K562 (cell line): Measurements from ENCODE around the gene LRP1B. TPM values are rescaled to one million over a fixed set of nuclear protein-coding genes. Genes with fewer than 3 reads are reported as not detected.

ENCODE experiments used
- ATAC-seq: fragments of 200-7000 bp; cut with Tn5 transposase; 3 replicates; pipeline ENCODE4 v1.9.1; 2020; ENCODE audit warnings: moderate library complexity
- BruUV-seq: library from RNA; stranded (reverse); fragments of 400-500 nt; replicated peaks from 2 replicates; lab custom pipeline; 2021; lab: Mats Ljungman, UMichigan
- CTCF ChIA-PET: fragments of 300-600 bp; formaldehyde crosslinking; extraction: SDS; loops from one replicate; lab custom pipeline; 2021; ENCODE audit warnings: low intra/inter-chr PET ratio; lab: Yijun Ruan, JAX
- POLR2A ChIA-PET: fragments of 300-600, 350-650 bp; sonication (Branson Sonifier 250); formaldehyde crosslinking; extraction: SDS; loops from one replicate; lab custom pipeline; 2021; ENCODE audit warnings: antibody characterized with exemption, inconsistent platforms; lab: Yijun Ruan, JAX
- DNase-seq, 4 experiments: peaks; one replicate each; pipeline versions ENCODE4 v3.0.0 to v3.0.0-alpha.2; 2011 to 2018; ENCODE audit warnings: low spot score in 3 of 4, mixed read lengths in 3 of 4; ENCODE audit errors: extremely low read depth in 1 of 4
- FAIRE-seq: peaks from 2 replicates; lab custom pipeline; 2011; peaks lifted over from hg19 to GRCh38; lab: Jason Lieb, UNC
- H2AFZ ChIP-seq: 2 replicates; pipeline ENCODE4 v1.6.0; 2011; ENCODE audit warnings: low read depth, low read length, control low read depth, inconsistent platforms
- H3K27ac ChIP-seq: fragments of 200-600 bp; 3 replicates; pipeline ENCODE4 v1.8.0; 2011; ENCODE audit warnings: low read depth, mild to moderate bottlenecking, control low read depth, inconsistent platforms, low read length, moderate library complexity, mixed read lengths; ENCODE audit errors: extremely low read depth
- H3K27me3 ChIP-seq, 2 experiments: fragments of 300-600 bp in 1 of 2; 2 replicates in 1 of 2; 3 replicates in 1 of 2; pipeline versions ENCODE4 v1.6.0 to v1.8.0; 2011; ENCODE audit warnings: inconsistent platforms in 2 of 2, low read length in 2 of 2, mild to moderate bottlenecking in 1 of 2, mixed read lengths in 1 of 2, moderate library complexity in 1 of 2; ENCODE audit not compliant: control insufficient read depth in 2 of 2, insufficient read depth in 2 of 2
- H3K36me3 ChIP-seq: fragments of 300-600 bp; 3 replicates; pipeline ENCODE4 v1.8.0; 2011; ENCODE audit warnings: mild to moderate bottlenecking, low read length, inconsistent platforms; ENCODE audit not compliant: control insufficient read depth, insufficient read depth
- H3K4me1 ChIP-seq, 2 experiments: fragments of 200-600 bp in 1 of 2; replicated peaks in 1 of 2; 2 replicates in 1 of 2; 3 replicates in 1 of 2; pipeline versions ENCODE4 v1.5.1 to v1.8.0; 2011; ENCODE audit warnings: inconsistent platforms in 2 of 2, low read length in 2 of 2, mild to moderate bottlenecking in 1 of 2, mixed read lengths in 1 of 2, moderate library complexity in 1 of 2; ENCODE audit not compliant: control insufficient read depth in 2 of 2, insufficient read depth in 2 of 2
- H3K4me2 ChIP-seq: 2 replicates; pipeline ENCODE4 v1.6.1; 2011; ENCODE audit warnings: low read length, control low read depth, inconsistent platforms, mixed read lengths; ENCODE audit not compliant: insufficient read depth
- H3K4me3 ChIP-seq: fragments of 200-600 bp; sonication (generic), shearing (Covaris generic); 2 replicates; pipeline ENCODE4 v1.5.1; 2016; ENCODE audit warnings: control low read depth, inconsistent platforms
- H3K79me2 ChIP-seq: fragments of 200-600 bp; 3 replicates; pipeline ENCODE4 v1.8.0; 2011; ENCODE audit warnings: low read length, inconsistent platforms; ENCODE audit not compliant: control insufficient read depth, insufficient read depth
- H3K9ac ChIP-seq, 2 experiments: 2 replicates each; pipeline versions ENCODE4 v1.6.0 to v1.6.1; 2011; ENCODE audit warnings: low read depth in 2 of 2, low read length in 2 of 2, control low read depth in 1 of 2, inconsistent platforms in 1 of 2, mild to moderate bottlenecking in 1 of 2, mixed read lengths in 1 of 2; ENCODE audit not compliant: insufficient read depth in 1 of 2
- H3K9me1 ChIP-seq: one replicate; pipeline ENCODE4 v1.6.0; 2011; ENCODE audit warnings: inconsistent platforms, mild to moderate bottlenecking, low read length, moderate library complexity; ENCODE audit not compliant: control insufficient read depth, insufficient read depth
- H3K9me3 ChIP-seq: replicated peaks from 2 replicates; pipeline ENCODE4 v1.5.1; 2011; ENCODE audit warnings: low read depth, low read length, inconsistent platforms; ENCODE audit not compliant: control insufficient read depth, insufficient read depth
- H4K20me1 ChIP-seq: replicated peaks from 2 replicates; pipeline ENCODE4 v1.6.1; 2011; ENCODE audit warnings: low read length, inconsistent platforms, mixed read lengths; ENCODE audit not compliant: control insufficient read depth, insufficient read depth
- AFF4 ChIP-seq: sonication (generic); formaldehyde crosslinking; IDR thresholded peaks from 2 replicates; pipeline ENCODE4 v1.8.0; 2023; ENCODE audit warnings: mild to moderate bottlenecking, missing genetic modification reagents
- CREM ChIP-seq: IDR thresholded peaks from 2 replicates; pipeline ENCODE4 v1.6.1; 2014; ENCODE audit warnings: antibody characterized with exemption, low read depth
- DDX20 ChIP-seq: fragments of 450-650 bp; IDR thresholded peaks from 2 replicates; pipeline ENCODE4 v1.6.1; 2016; ENCODE audit warnings: missing genetic modification characterization, low read depth, mild to moderate bottlenecking, missing compliant biosample characterization, moderate library complexity
- ETV1 ChIP-seq: fragments of 450-650 bp; conservative IDR thresholded peaks from 2 replicates; pipeline ENCODE4 v1.6.1; 2016; ENCODE audit warnings: missing genetic modification characterization, control low read depth, low read depth, missing compliant biosample characterization
- ETV5 ChIP-seq: sonication (generic); formaldehyde crosslinking; IDR thresholded peaks from 2 replicates; pipeline ENCODE4 v1.4.0; 2020; ENCODE audit warnings: low read depth, mild to moderate bottlenecking, missing genetic modification reagents
- EZH2 ChIP-seq: IDR thresholded peaks from 2 replicates; pipeline ENCODE4 v1.6.1; 2012; ENCODE audit warnings: low read depth, mild to moderate bottlenecking, inconsistent platforms, low read length, borderline replicate concordance
- HNRNPH1 ChIP-seq: fragments of 200-400 bp; formaldehyde crosslinking; optimal IDR thresholded peaks from 2 replicates; pipeline ENCODE3; 2017; ENCODE audit warnings: low read depth, mild to moderate bottlenecking, low read length, moderate library complexity
- MAZ ChIP-seq, 2 experiments: fragments of 450-650 bp in 1 of 2; sonication (generic) in 1 of 2; formaldehyde crosslinking; IDR thresholded peaks in 1 of 2; conservative IDR thresholded peaks in 1 of 2; 2 replicates each; pipeline versions ENCODE4 v1.4.0 to v1.5.0; 2020; ENCODE audit warnings: mild to moderate bottlenecking in 1 of 2, missing genetic modification reagents in 1 of 2
- POLR2AphosphoS5 ChIP-seq: IDR thresholded peaks from 2 replicates; pipeline ENCODE4 v1.6.1; 2011; ENCODE audit warnings: mild to moderate bottlenecking, low read depth, low read length, moderate library complexity; ENCODE audit not compliant: control insufficient read depth, insufficient read depth
- SMAD3 ChIP-seq: fragments of 450-650 bp; formaldehyde crosslinking; conservative IDR thresholded peaks from 2 replicates; pipeline ENCODE4 v1.4.0; 2020; ENCODE audit warnings: mild to moderate bottlenecking
- TAL1 ChIP-seq: fragments of 450-650 bp; IDR thresholded peaks from 2 replicates; pipeline ENCODE4 v1.6.1; 2016; ENCODE audit warnings: mild to moderate bottlenecking
- ZNF280B ChIP-seq: fragments of 250-450 bp; sonication (Bioruptor Pico); IDR thresholded peaks from 2 replicates; pipeline ENCODE4 v1.5.1; 2021; ENCODE audit warnings: mild to moderate bottlenecking
- ZNF316 ChIP-seq: fragments of 450-650 bp; IDR thresholded peaks from 2 replicates; pipeline ENCODE4 v1.6.1; 2016
- WGBS: fragments of 100-300 bp; shearing (Covaris generic); methylation state at CpG from one replicate; pipeline ENCODE4 v1.1.6; 2016; ENCODE audit warnings: low coverage, mixed read lengths; ENCODE audit not compliant: insufficient coverage; ENCODE audit errors: missing lambda C conversion rate; 5-methylcytosine and 5-hydroxymethylcytosine counted together
- in situ Hi-C: fragments of 300-500 bp; cut with MboI; formaldehyde crosslinking; loops from 4 replicates; pipeline ENCODE4 v1.15.0; 2018; ENCODE audit warnings: inconsistent platforms, mixed read lengths
- intact Hi-C: fragments of 100-400 bp; cut with micrococcal nuclease; formaldehyde crosslinking; loops from 2 replicates; pipeline ENCODE4 v1.14.2; 2022
- polyA plus RNA-seq, 8 experiments: library from polyadenylated mRNA; depleted of rRNA in 4 of 8; stranded (reverse) in 5 of 8; unstranded in 3 of 8; fragments of >200 nt; fragmentation: Nextera tagmentation in 2 of 8; fragmentation: Illumina TruSeq in 1 of 8; extraction: Ambion mirVana in 2 of 8; extraction: Trizol in 1 of 8; gene quantifications; 2 replicates each; pipeline versions ENCODE4 v1.2.1 to v1.2.3, GENCODE V29; 2011 to 2014; ENCODE audit warnings: inconsistent platforms in 1 of 8, missing spikeins in 1 of 8
- total RNA-seq, 7 experiments: library from RNA; depleted of rRNA in 6 of 7; stranded (reverse); fragments of >200 nt in 6 of 7; fragmentation: Illumina TruSeq in 2 of 7; extraction: Trizol in 2 of 7; gene quantifications; 2 replicates each; pipeline versions ENCODE4 v1.2.1 to v1.2.3, GENCODE V29; 2011 to 2021; ENCODE audit warnings: low replicate concordance in 1 of 7

The LRP1B gene
- total and polyA plus RNA-seq, 9 of the 15 experiments (the other 6 are each of a cell fraction or from before 2014, with no cell fraction given): not detected

- no peak for TF ChIP-seq CREM
Observed at GRCh38 chr2:140791802-140792201, 1339.0 kb downstream of the LRP1B start (continued).

GRCh38 chr2:140786585-140786984, 1344.2 kb downstream of the LRP1B start:
- Histone ChIP-seq H3K9ac (no peak overlapping the region), H3K4me1 (no peaks in the 10 kb centered on the region), H3K79me2 (no peaks in the 10 kb centered on the region), H4K20me1 (no peaks in the 10 kb centered on the region), H3K9me1 (no peaks in the 10 kb centered on the region), H3K4me3 (no peak overlapping the region), H3K27ac (no peak overlapping the region), H2AFZ (no peak overlapping the region), H3K27me3 (no peaks in the 10 kb centered on the region), H3K9me3 (no peaks in the 10 kb centered on the region)
- ATAC-seq: no peak
- 0% methylated on average over 2 of the region's 2 CpGs for WGBS
- CTCF ChIA-PET: no interaction called here
- no peak for DNase-seq
- in situ Hi-C loops: no loop called here
- FAIRE-seq: no peak
- TF ChIP-seq MAZ (CRISPR knock-in tag; conservative IDR thresholded peaks at IDR 0.05 in 1 of 2, IDR thresholded peaks at IDR 0.05 in 1 of 2) (no peak), ETV1 (tag) (no peak), DDX20 (tag) (no peak), AFF4 (CRISPR knock-in tag) (no peak), SMAD3 (no peak), POLR2AphosphoS5 (no peak), EZH2 (no peak), ETV5 (no peak), HNRNPH1 (no peak), TAL1 (no peak), ZNF316 (no peak), ZNF280B (CRISPR knock-in tag) (no peak)
- TF ChIP-seq, all 486 proteins: peak for 0
- no peaks in the 10 kb centered on the region for H3K36me3 ChIP-seq
- POLR2A ChIA-PET: no interaction called here
- BruUV-seq: no TSS peak
- H3K4me2 ChIP-seq: no peak overlapping the region
- intact Hi-C loops: no loop called here
